ENCODE results near the gene KAT8. TPM values are rescaled to one million over a fixed set of nuclear protein-coding genes. Genes with fewer than 3 reads are reported as not detected.
A peak's percentile ranks its signal among the peaks of the same experiment; 100 is the strongest.
"Not testable (repeated sequence)": the region's sequence is repeated elsewhere in the genome, so short reads cannot be mapped to it uniquely, and the experiment has no call there.

Gene KAT8
- total RNA-seq, 1 donor = 31.8 TPM

- H3K4me3 ChIP-seq (ENCODE audit: insufficient read depth, low read length) = no peak overlapping the region
- no peak for TF ChIP-seq CTCF (IDR thresholded peaks at IDR 0.05; ENCODE audit: extremely low read depth, low read depth, low read length)
- no peaks in the 10 kb centered on the region for H4K20me1 ChIP-seq (ENCODE audit: insufficient read depth, low read length)
- H3K4me2 ChIP-seq (ENCODE audit: insufficient read depth, low read length) = no peak overlapping the region
- peak; percentile 77 for DNase-seq (ENCODE audit: insufficient read length, low spot score, missing footprints)
- no peaks in the 10 kb centered on the region for H3K36me3 ChIP-seq (ENCODE audit: insufficient read depth, low read length)
- no peak overlapping the region for H2AFZ ChIP-seq (ENCODE audit: low read length)
- H3K79me2 ChIP-seq (ENCODE audit: insufficient read depth, low read length) = no peaks in the 10 kb centered on the region
- no peaks in the 10 kb centered on the region for H3K9me3 ChIP-seq (ENCODE audit: low read depth, low read length)
- no peak overlapping the region for H3K27ac ChIP-seq (ENCODE audit: low read depth, low read length)
- H3K4me1 ChIP-seq (ENCODE audit: insufficient read depth, low read length) = peaks cover 10% of the 10 kb centered on the region
- peaks cover 4% of the 10 kb centered on the region for H3K27me3 ChIP-seq (ENCODE audit: insufficient read depth, low read length)
These were observed 17.4 kb downstream of the KAT8 start for GRCh38 chr16:31134625-31135534.

GRCh38 chr16:31135535-31136286, 18.2 kb downstream of the KAT8 start, which contains the start of gene PRSS8:
TSS of gene PRSS8 (minus strand) at chr16:31135727. CDS start at chr16:31135498, 229 bp downstream.
- Histone ChIP-seq H3K4me2 (ENCODE audit: insufficient read depth, low read length) (no peak within 1 kb of the TSS), H2AFZ (ENCODE audit: low read length) (no peak within 1 kb of the TSS)

GRCh38 chr16:31136287-31136662, 18.8 kb downstream of the KAT8 start:
- H3K36me3 ChIP-seq (ENCODE audit: insufficient read depth, low read length) = no peaks in the 10 kb centered on the region
- peak; percentile 57 for DNase-seq (ENCODE audit: insufficient read length, low spot score, missing footprints)
- H2AFZ ChIP-seq (ENCODE audit: low read length) = no peak overlapping the region
- H3K4me1 ChIP-seq (ENCODE audit: insufficient read depth, low read length) = peaks cover 11% of the 10 kb centered on the region
- no peak overlapping the region for H3K4me2 ChIP-seq (ENCODE audit: insufficient read depth, low read length)
- H3K79me2 ChIP-seq (ENCODE audit: insufficient read depth, low read length) = no peaks in the 10 kb centered on the region
- peaks cover 4% of the 10 kb centered on the region for H3K27me3 ChIP-seq (ENCODE audit: insufficient read depth, low read length)
- no peaks in the 10 kb centered on the region for H4K20me1 ChIP-seq (ENCODE audit: insufficient read depth, low read length)
- no peaks in the 10 kb centered on the region for H3K9me3 ChIP-seq (ENCODE audit: low read depth, low read length)
- TF ChIP-seq CTCF (IDR thresholded peaks at IDR 0.05; ENCODE audit: extremely low read depth, low read depth, low read length) = no peak
- no peak overlapping the region for H3K27ac ChIP-seq (ENCODE audit: low read depth, low read length)
- H3K4me3 ChIP-seq (ENCODE audit: insufficient read depth, low read length) = no peak overlapping the region

More at GRCh38 chr16:31135535-31136286, 18.2 kb downstream of the KAT8 start, which contains the start of gene PRSS8:
- no peaks in the 10 kb centered on the region for H3K9me3 ChIP-seq (ENCODE audit: low read depth, low read length)
- H3K4me3 ChIP-seq (ENCODE audit: insufficient read depth, low read length) = no peak within 1 kb of the TSS
- peaks cover 4% of the 10 kb centered on the region for H3K27me3 ChIP-seq (ENCODE audit: insufficient read depth, low read length)
- H4K20me1 ChIP-seq (ENCODE audit: insufficient read depth, low read length) = no peaks in the 10 kb centered on the region
- H3K79me2 ChIP-seq (ENCODE audit: insufficient read depth, low read length) = no peaks in the 10 kb centered on the region
- H3K27ac ChIP-seq (ENCODE audit: low read depth, low read length) = no peak within 1 kb of the TSS
- H3K36me3 ChIP-seq (ENCODE audit: insufficient read depth, low read length) = no peaks in the 10 kb centered on the region
- TF ChIP-seq CTCF (IDR thresholded peaks at IDR 0.05; ENCODE audit: extremely low read depth, low read depth, low read length) = no peak
- peaks cover 10% of the 10 kb centered on the region for H3K4me1 ChIP-seq (ENCODE audit: insufficient read depth, low read length)
- peak; percentile 85 for DNase-seq (ENCODE audit: insufficient read length, low spot score, missing footprints)

- H4K20me1 ChIP-seq (ENCODE audit: insufficient read depth, low read length); H3K4me2 ChIP-seq (ENCODE audit: insufficient read depth, low read length); H3K79me2 ChIP-seq (ENCODE audit: insufficient read depth, low read length); DNase-seq (ENCODE audit: insufficient read length, low spot score, missing footprints); H3K36me3 ChIP-seq (ENCODE audit: insufficient read depth, low read length); H3K27ac ChIP-seq (ENCODE audit: low read depth, low read length); H3K27me3 ChIP-seq (ENCODE audit: insufficient read depth, low read length); H3K4me3 ChIP-seq (ENCODE audit: insufficient read depth, low read length); H3K9me3 ChIP-seq (ENCODE audit: low read depth, low read length); H2AFZ ChIP-seq (ENCODE audit: low read length): not testable (repeated sequence)
- H3K4me1 ChIP-seq (ENCODE audit: insufficient read depth, low read length) = peaks cover 18% of the 10 kb centered on the region
These were observed 19.5 kb downstream of the KAT8 start for GRCh38 chr16:31136822-31137499.

Data from osteoblast (primary cell).